Stimulated activated CD8-positive, alpha-beta memory T cell treated with anti-CD3 and anti-CD28 coated beads, Interleukin-7, amount 100 ng/mL, for 1 hour (primary cell): ENCODE results near the gene SULF2.
"Not testable (repeated sequence)": the region's sequence is repeated elsewhere in the genome, so short reads cannot be mapped to it uniquely, and the experiment has no call there.

Source experiments
- DNase-seq, 2 donors: peaks; one replicate each; pipeline ENCODE4 v3.0.0-alpha.2; 2020; ENCODE audit warnings: low read depth in 2 of 2

The SULF2 gene

DNA sequence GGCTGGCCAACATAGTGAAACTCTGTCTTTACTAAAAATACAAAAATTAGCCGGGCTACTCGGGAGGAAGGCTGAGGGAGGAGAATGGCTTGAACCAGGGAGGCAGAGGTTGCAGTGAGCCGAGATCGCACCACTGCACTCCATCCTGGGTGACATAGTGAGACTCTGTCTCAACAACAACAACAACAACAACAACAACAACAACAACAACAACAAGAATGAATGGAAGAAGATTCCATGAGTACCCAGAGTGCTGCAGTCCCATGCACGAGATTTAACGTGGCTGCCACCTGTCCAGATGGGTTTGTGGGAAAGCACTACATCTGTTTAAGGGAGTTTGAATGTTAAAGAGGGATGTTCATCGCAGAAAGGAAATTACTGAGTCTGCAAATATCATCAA lies 19.7 kb upstream of the SULF2 start:
- DNase-seq: not testable (repeated sequence)

DNA sequence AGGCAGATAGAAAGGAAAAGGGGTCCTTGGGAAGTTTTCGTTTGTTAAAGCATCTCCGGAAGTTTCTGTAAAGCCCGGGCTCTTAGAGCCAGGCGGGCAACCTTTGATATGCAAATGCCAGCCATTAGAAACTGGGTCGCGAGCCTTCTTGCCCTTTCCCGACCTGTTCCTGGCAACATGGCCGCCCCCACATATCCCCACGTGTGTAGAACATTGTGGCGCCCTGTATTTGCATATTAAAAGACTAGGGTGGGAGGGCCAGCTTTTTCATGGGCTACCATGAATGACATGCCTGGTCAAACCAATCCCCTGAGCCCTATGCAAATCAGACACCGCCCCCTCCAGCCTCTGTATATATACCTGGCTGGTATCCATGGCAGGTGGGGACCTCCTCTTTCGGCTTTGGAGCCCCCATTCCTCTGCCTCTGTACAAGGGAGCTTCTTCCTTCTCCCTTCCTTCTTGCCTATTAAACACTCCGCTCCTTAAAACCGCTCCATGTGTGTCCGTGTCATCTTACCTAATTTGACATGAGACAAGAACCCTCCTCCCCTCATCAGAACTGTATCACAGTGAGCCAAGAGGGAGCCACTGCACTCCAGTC lies 19.0 kb upstream of the SULF2 start:
- not testable (repeated sequence) for DNase-seq

GRCh38 chr20:47802975-47803374 lies 17.7 kb upstream of the SULF2 start:
- DNase-seq: no peak

DNA sequence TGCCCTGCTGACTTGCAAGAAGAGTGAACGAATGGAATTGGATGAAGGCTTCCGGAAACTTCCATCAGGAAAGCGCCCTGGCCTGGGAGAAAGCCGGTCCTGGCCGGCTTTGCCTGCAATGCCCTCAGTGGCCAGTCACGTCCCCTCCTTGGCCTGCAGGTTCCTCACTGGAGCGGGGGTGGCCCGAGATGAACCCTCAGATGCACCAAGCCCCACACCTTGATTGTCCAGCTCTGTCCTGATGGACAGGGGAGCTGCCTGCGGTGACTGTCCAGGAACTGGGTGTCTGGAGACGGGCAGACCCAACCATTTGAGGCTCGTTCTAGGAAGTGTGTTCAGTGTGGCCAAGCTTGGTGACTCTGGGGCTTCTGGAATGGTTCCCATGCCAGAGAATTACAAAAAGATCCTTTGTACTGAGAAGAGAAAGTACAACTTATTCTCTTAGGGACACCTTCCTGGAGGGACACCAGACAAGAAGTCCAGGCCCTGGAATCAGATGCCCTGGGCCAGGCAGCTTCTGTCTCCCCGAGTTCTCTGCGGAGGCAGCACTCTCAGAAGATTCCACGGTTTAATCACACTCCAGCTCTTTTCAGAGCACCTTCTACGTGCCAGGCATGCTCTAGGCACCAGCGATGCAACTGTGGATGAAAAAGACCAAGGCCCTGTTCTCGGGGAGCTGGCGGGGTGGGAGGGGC lies 17.1 kb upstream of the SULF2 start:
- DNase-seq: no peak

DNA sequence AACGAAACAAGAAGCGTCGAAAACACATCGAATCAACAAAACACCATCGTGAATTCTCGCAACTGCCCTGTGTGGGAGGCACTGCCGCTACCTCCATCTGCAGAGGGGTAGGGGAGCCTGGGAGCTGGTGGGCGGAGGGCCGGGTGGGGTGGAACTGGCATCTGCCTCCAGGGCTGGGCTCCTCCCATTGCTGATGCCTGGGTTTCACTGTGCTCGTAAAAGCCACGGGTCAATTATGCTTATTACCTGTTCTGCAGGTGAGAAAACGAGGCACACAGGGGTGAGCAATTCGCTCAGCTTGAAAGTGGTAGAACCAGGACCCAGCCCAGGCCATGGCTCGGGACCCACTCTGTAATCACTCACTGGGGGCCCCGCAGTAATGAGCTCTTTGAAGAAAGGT lies 16.5 kb upstream of the SULF2 start:
- no peak for DNase-seq

- no peak for DNase-seq
Measured at GRCh38 chr20:47801079-47801478, 15.8 kb upstream of the SULF2 start.

- DNase-seq: no peak
Measured at GRCh38 chr20:47800623-47801022, 15.3 kb upstream of the SULF2 start.

- DNase-seq: no peak
Measured at GRCh38 chr20:47799116-47799715, 13.9 kb upstream of the SULF2 start.

GRCh38 chr20:47796971-47797370 lies 11.7 kb upstream of the SULF2 start:
- no peak for DNase-seq

DNA sequence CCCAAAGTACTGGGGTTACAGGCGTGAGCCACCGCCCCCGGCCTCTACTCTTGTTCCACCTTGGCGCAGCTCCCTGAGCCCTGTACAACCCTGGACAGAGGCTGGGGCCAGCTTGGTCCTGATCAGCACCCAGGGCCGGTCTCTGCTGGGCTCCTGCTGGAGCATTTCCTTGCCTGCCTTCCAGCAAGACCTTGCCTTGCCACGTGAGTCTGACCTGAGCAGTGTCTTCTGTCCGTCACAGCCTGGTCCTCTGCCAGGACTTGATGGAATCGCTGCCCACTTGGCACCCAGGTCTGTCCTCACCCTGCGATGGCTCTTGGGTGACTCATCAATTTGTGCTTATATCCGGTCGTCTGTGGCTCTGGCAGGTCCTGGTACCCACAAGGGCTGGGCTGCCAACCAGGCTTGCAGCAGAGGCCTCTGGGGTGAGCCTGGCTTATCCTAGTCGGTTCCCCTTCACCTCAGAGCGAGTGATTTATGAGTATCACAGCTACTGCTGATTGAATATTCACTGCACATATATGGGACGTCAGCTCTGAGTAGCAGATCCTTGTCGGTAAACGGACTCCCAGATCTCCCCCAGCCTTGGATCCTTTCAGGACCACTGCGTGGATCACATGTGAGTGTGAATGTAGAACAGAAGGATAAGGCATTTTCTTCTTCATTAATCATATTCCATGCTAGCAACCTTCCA lies 10.1 kb upstream of the SULF2 start:
- no peak for DNase-seq

DNA sequence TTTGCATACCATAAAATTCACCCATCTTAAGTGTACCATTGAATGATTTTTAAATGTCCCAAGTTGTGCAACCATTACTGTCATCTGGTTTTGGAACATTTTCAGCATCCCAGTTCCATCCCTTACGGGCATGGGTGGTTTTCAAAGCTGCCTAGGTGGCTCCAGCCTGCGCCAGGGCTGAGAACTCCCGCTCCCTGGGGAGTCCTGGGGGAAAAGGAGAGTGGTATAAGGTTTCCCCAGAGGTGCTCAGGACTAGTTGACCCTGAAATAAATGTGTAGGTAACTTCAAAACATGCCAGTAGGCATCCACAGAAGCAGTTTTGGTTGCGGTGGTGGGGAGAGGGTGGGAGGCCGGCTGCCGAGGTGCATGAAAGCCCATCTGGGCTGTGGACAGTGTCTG lies 9.0 kb upstream of the SULF2 start:
- not testable (repeated sequence) for DNase-seq

- no peak for DNase-seq
Measured at GRCh38 chr20:47792021-47792618, 6.8 kb upstream of the SULF2 start.

DNA sequence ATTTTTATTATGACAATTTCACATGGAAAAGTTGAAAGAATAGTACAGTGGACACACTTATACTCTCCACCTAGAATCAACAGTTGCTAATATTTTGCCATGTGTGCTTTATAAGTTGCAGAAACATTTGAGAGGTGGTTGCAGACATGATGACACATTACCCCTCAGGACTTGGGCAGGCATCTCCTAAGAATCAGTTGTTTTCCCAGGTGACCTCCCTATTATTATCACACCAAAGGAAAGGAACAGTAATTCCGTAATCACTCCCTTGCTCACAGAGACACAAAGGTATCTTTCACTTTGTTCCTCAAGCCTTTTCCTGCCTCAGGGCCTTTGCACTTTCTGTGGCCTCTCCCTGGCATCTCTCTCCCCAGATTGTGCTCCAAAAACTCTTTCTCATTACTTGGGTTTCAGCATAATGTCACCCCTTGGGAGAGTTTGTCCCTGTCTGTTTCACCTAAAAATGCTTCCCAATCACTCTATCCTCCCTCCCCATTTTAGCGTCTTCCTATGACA lies 5.9 kb upstream of the SULF2 start:
- no peak for DNase-seq

- no peak for DNase-seq
Measured at GRCh38 chr20:47790580-47790965, 5.3 kb upstream of the SULF2 start.

DNA sequence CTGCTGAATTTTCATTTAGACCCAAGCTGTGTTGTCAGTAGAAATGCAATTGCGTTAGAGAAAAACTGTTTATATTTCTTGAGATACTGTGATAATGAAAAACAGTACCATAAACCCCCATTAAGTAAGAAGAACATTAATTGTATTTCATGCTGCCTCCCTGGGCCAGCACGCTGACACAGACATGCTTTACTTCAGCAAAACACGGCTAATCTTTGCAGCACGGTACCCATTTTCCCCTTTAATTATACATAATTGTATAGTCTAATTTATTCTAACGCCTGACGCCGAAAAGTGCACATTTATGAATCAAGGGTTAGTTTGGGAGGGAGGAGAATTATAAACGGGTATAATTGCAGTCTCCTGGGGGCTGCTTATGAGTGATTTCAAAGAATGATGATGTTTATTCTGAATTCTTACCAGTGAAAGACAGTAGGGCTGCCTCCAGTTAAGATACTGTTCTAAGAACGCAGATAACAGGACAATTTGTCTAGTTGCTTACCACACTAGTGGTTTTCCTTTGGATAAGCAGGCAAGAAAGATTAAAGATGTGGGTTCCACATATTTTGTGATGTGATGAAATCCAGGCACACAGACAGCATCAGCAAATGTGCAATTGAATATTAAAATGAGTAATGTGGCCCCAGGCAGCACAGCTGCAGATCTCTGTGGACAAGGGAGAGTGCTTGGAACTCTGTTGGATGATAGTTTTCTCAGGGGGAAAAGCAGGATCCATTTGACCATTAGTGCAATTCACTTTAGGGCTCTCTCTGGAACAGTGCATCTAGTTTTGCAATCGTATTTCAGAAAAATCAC lies 4.7 kb upstream of the SULF2 start:
- DNase-seq: no peak

DNA sequence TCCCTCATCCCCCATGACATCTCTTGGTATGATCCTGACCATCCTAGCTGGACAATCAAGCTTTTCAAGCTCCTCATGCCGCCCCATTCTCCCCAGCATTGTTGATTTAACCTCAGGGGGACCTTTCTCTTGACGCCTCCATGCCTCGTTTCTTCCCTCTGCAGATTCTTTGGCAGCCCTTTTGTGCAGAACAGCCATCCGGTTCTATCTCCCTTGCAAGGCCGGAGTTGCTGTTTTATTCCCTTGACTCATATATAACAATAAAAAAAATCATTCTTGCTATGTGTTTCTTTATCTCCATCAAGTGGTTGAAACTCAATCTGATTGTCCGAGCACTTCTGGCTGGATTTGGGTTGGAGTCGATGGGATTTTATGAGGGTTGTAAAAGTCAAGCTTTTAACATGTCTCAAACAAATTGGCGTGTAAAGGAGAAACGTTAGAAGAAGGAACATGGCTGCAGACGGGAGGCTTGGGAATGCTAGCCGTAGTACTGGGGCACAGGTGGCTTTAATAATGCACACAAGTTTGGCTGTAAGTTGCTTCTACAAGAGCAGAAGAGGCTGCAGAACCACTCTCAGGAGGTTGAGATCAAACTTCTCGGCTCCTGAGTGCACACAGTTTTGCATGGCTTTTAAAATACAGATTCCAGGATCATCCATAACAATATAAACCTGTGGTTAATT lies 3.9 kb upstream of the SULF2 start:
- DNase-seq: no peak

DNA sequence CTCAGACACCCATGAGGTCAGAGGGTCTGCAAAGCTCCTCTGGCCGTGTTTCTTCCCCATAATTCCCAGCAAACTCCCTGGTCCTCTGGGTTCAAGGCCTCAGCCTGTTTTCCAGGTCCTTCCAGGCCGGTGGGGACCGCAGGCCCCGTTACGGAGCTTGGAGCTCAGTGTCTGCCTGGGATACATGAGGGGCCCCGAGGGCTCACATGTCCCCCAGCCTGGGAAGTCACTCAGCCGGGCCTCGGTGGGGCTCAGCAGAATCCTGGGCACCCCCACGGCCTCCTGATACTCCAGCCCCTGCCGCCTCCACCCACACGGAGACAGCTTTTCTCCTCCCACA lies 3.4 kb upstream of the SULF2 start:
- no peak for DNase-seq

DNA sequence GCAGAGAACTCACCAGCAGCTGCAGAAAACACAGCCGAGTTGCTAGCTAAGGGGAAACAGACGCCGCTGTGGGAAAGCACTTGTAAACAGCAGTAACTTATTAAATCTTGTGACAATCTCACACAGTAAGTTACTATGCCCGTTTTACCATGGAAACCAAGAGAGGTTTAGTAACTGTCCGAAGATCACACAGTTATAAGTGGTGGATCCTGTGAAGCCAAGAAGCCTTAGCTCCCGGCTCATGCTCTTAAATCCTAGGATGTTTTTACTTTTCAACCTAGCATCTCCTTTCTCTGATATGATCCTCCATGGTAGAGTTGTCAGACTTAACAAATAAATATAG lies 1.5 kb upstream of the SULF2 start:
- no peak for DNase-seq

DNA sequence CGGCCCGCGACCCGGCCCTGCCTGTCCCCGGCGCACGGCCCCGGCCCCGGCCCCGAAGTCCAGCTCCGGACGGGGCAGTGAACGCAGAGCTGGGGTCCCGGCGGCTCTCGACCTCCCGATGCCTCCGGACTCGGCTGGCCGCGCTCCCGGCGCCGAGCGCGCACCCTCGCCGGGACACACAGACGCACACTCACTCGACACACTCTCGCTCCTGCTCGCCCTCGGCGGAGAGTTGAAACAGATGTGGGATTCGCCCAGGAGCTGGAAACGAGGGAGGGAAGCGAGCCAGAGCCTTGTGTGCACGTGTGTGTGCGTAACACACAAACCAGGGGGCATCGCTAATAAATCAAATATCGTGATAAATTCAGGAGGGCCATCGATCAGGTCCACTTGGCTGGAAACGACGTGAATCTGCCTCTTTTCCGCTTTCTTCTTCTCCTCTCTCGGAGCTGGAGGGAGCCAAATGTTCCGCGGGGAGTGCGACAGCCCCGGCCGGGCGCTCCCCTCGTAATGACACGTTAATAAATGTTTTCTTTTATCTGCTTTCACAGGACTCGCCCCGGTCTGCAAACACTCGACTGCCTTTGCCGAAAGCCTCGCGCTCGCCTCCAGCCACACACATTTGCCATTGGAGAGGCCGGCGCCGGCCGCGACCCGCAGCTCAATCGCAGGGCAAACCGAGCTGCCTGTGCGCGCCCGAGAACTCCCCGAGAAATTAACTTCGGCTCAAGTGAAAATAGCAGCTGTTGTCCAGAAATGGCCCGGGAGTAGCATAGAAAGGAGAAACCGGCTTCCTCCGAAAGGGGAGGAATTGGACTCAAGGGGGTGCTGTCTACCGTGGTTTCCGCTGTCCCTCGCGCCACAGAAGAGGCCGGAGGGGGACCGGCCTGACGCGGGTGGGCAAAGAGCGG lies 828 bp upstream of the SULF2 start:
- no peak for DNase-seq
